HUES64 (cell line): ENCODE results near the gene CTNND2.

Experiments
- H3K27ac ChIP-seq: 2 replicates; pipeline ENCODE4 v1.7.0; 2013; ENCODE audit warnings: low read depth, low read length, inconsistent platforms
- H3K27me3 ChIP-seq: 2 replicates; pipeline ENCODE4 v1.6.1; 2013; ENCODE audit warnings: mild to moderate bottlenecking, low read length; ENCODE audit not compliant: insufficient read depth
- H3K36me3 ChIP-seq: 2 replicates; pipeline ENCODE4 v1.6.1; 2013; ENCODE audit warnings: mild to moderate bottlenecking, low read length; ENCODE audit not compliant: insufficient read depth
- H3K4me1 ChIP-seq: 2 replicates; pipeline ENCODE4 v1.6.1; 2013; ENCODE audit warnings: mild to moderate bottlenecking, low read length, moderate library complexity; ENCODE audit not compliant: insufficient read depth
- H3K4me3 ChIP-seq: 2 replicates; pipeline ENCODE4 v1.5.1; 2013; ENCODE audit warnings: mild to moderate bottlenecking, low read length, moderate library complexity
- H3K9ac ChIP-seq: 2 replicates; pipeline ENCODE4 v1.6.1; 2013; ENCODE audit warnings: mild to moderate bottlenecking, low read depth, low read length
- H3K9me3 ChIP-seq: 2 replicates; pipeline ENCODE4 v1.6.1; 2013; ENCODE audit warnings: low read depth, low read length; ENCODE audit not compliant: insufficient read depth
- WGBS: fragments of 150-250, 120-280 bp; methylation state at CpG from one replicate; pipeline ENCODE4 v1.1.7; 2013; ENCODE audit warnings: missing lambda C conversion rate; 5-methylcytosine and 5-hydroxymethylcytosine counted together

The CTNND2 gene

GRCh38 chr5:11292648-11293356 lies 611.4 kb downstream of the CTNND2 start:
- no peaks in the 10 kb centered on the region for H3K4me1 ChIP-seq
- 86% methylated on average over 1 of the region's 1 CpG for WGBS
- no peaks in the 10 kb centered on the region for H3K9me3 ChIP-seq
- H3K4me3 ChIP-seq = no peak overlapping the region
- no peaks in the 10 kb centered on the region for H3K27me3 ChIP-seq
- no peak overlapping the region for H3K9ac ChIP-seq
- no peaks in the 10 kb centered on the region for H3K36me3 ChIP-seq
- H3K27ac ChIP-seq = no peak overlapping the region

- Histone ChIP-seq H3K27me3 (no peaks in the 10 kb centered on the region), H3K27ac (no peak overlapping the region), H3K4me1 (no peaks in the 10 kb centered on the region), H3K4me3 (no peak overlapping the region), H3K9me3 (peaks cover 3% of the 10 kb centered on the region; the same call in 1 of the 2 replicates), H3K36me3 (no peaks in the 10 kb centered on the region), H3K9ac (no peak overlapping the region)
- WGBS = 83% methylated on average over 5 of the region's 5 CpGs
These were observed 614.5 kb downstream of the CTNND2 start for GRCh38 chr5:11289733-11290132.

- Histone ChIP-seq H3K27me3 (no peaks in the 10 kb centered on the region), H3K9ac (no peak overlapping the region), H3K4me1 (no peaks in the 10 kb centered on the region), H3K4me3 (no peak overlapping the region), H3K9me3 (peaks cover 3% of the 10 kb centered on the region; the same call in 1 of the 2 replicates), H3K27ac (no peak overlapping the region), H3K36me3 (no peaks in the 10 kb centered on the region)
- 93% methylated on average over 4 of the region's 4 CpGs for WGBS
These were observed 615.0 kb downstream of the CTNND2 start for GRCh38 chr5:11289208-11289607.

- WGBS = 94% methylated on average over 5 of the region's 5 CpGs
These were observed 622.4 kb downstream of the CTNND2 start for GRCh38 chr5:11281842-11282241.

GRCh38 chr5:11277323-11277722 lies 626.9 kb downstream of the CTNND2 start:
- no peaks in the 10 kb centered on the region for H3K36me3 ChIP-seq
- no peaks in the 10 kb centered on the region for H3K4me1 ChIP-seq
- H3K4me3 ChIP-seq = no peak overlapping the region
- no peaks in the 10 kb centered on the region for H3K9me3 ChIP-seq
- no peaks in the 10 kb centered on the region for H3K27me3 ChIP-seq
- 94% methylated on average over 4 of the region's 4 CpGs for WGBS
- H3K27ac ChIP-seq = no peak overlapping the region
- no peak overlapping the region for H3K9ac ChIP-seq

More at GRCh38 chr5:11281842-11282241, 622.4 kb downstream of the CTNND2 start:
- Histone ChIP-seq H3K27me3 (no peaks in the 10 kb centered on the region), H3K9me3 (peaks cover 3% of the 10 kb centered on the region; the same call in 1 of the 2 replicates), H3K4me3 (no peak overlapping the region), H3K27ac (no peak overlapping the region), H3K36me3 (no peaks in the 10 kb centered on the region), H3K4me1 (no peaks in the 10 kb centered on the region), H3K9ac (no peak overlapping the region)

GRCh38 chr5:11273180-11273903 lies 630.9 kb downstream of the CTNND2 start:
- 92% methylated on average over 11 of the region's 11 CpGs for whole genome bisulfite sequencing
- no peaks in the 10 kb centered on the region for H3K4me1 ChIP-seq
- H3K36me3 ChIP-seq = no peaks in the 10 kb centered on the region
- no peak overlapping the region for H3K4me3 ChIP-seq
- H3K27ac ChIP-seq = no peak overlapping the region
- H3K27me3 ChIP-seq = no peaks in the 10 kb centered on the region
- no peaks in the 10 kb centered on the region for H3K9me3 ChIP-seq
- no peak overlapping the region for H3K9ac ChIP-seq

GRCh38 chr5:11269515-11269914 lies 634.7 kb downstream of the CTNND2 start:
- Histone ChIP-seq H3K4me1 (no peaks in the 10 kb centered on the region), H3K9me3 (no peaks in the 10 kb centered on the region), H3K27me3 (no peaks in the 10 kb centered on the region), H3K4me3 (no peak overlapping the region), H3K36me3 (no peaks in the 10 kb centered on the region), H3K9ac (no peak overlapping the region), H3K27ac (no peak overlapping the region)
- 93% methylated on average over 2 of the region's 3 CpGs for WGBS

- Histone ChIP-seq H3K4me1 (no peaks in the 10 kb centered on the region), H3K4me3 (no peak overlapping the region), H3K9ac (no peak overlapping the region), H3K9me3 (no peaks in the 10 kb centered on the region), H3K27me3 (no peaks in the 10 kb centered on the region), H3K36me3 (no peaks in the 10 kb centered on the region), H3K27ac (no peak overlapping the region)
- 90% methylated on average over 6 of the region's 6 CpGs for WGBS
These were observed 635.4 kb downstream of the CTNND2 start for GRCh38 chr5:11268891-11269290.

- Histone ChIP-seq H3K27ac (no peak overlapping the region), H3K9ac (no peak overlapping the region), H3K27me3 (no peaks in the 10 kb centered on the region), H3K36me3 (no peaks in the 10 kb centered on the region), H3K4me1 (no peaks in the 10 kb centered on the region), H3K9me3 (no peaks in the 10 kb centered on the region), H3K4me3 (no peak overlapping the region)
- 95% methylated on average over 2 of the region's 2 CpGs for WGBS
These were observed 637.9 kb downstream of the CTNND2 start for GRCh38 chr5:11266331-11266730.

- Histone ChIP-seq H3K27ac (no peak overlapping the region), H3K9me3 (no peaks in the 10 kb centered on the region), H3K4me3 (no peak overlapping the region), H3K4me1 (no peaks in the 10 kb centered on the region), H3K9ac (no peak overlapping the region), H3K27me3 (no peaks in the 10 kb centered on the region), H3K36me3 (no peaks in the 10 kb centered on the region)
- WGBS = 95% methylated on average over 6 of the region's 6 CpGs
These were observed 643.0 kb downstream of the CTNND2 start for GRCh38 chr5:11261241-11261640.

GRCh38 chr5:11258001-11258400 lies 646.2 kb downstream of the CTNND2 start:
- 97% methylated on average over 5 of the region's 5 CpGs for WGBS
- Histone ChIP-seq H3K27me3 (no peaks in the 10 kb centered on the region), H3K9ac (no peak overlapping the region)

More at GRCh38 chr5:11258001-11258400, 646.2 kb downstream of the CTNND2 start:
- H3K9me3 ChIP-seq = no peaks in the 10 kb centered on the region
- no peak overlapping the region for H3K27ac ChIP-seq
- H3K4me3 ChIP-seq = no peak overlapping the region
- no peaks in the 10 kb centered on the region for H3K36me3 ChIP-seq
- H3K4me1 ChIP-seq = no peaks in the 10 kb centered on the region
